H9 (cell line): Measurements from ENCODE around the gene TMEM17. TPM values are rescaled to one million over a fixed set of nuclear protein-coding genes. Genes with fewer than 3 reads are reported as not detected.

Experiments
- DNase-seq: peaks from one replicate; pipeline ENCODE4 v3.0.0-alpha.2; 2017
- H2AFZ ChIP-seq: one replicate; pipeline ENCODE4 v1.6.1; 2013; ENCODE audit warnings: mild to moderate bottlenecking, low read length, control low read depth, moderate library complexity
- H2AK5ac ChIP-seq: 2 replicates; pipeline ENCODE4 v1.6.1; 2013; ENCODE audit warnings: low read length, control low read depth, mixed read lengths; ENCODE audit not compliant: insufficient read length
- H2BK120ac ChIP-seq: one replicate; pipeline ENCODE4 v1.6.1; 2013; ENCODE audit warnings: low read depth, mild to moderate bottlenecking, low read length, control low read depth, inconsistent platforms; ENCODE audit not compliant: poor library complexity, severe bottlenecking
- H2BK12ac ChIP-seq: 2 replicates; pipeline ENCODE4 v1.6.1; 2013; ENCODE audit warnings: low read length, control low read depth, mixed read lengths, low read depth; ENCODE audit not compliant: insufficient read length
- H2BK15ac ChIP-seq: 2 replicates; pipeline ENCODE4 v1.6.1; 2013; ENCODE audit warnings: low read depth, low read length, control low read depth
- H2BK20ac ChIP-seq: one replicate; pipeline ENCODE4 v1.6.1; 2013; ENCODE audit warnings: low read depth, mild to moderate bottlenecking, low read length, control low read depth, inconsistent platforms; ENCODE audit not compliant: poor library complexity, severe bottlenecking
- H2BK5ac ChIP-seq: 2 replicates; pipeline ENCODE4 v1.6.1; 2013; ENCODE audit warnings: low read length, control low read depth, mixed read lengths; ENCODE audit not compliant: insufficient read length
- H3K14ac ChIP-seq: 2 replicates; pipeline ENCODE4 v1.6.1; 2013; ENCODE audit warnings: low read length, control low read depth; ENCODE audit not compliant: insufficient read depth
- H3K18ac ChIP-seq: 2 replicates; pipeline ENCODE4 v1.6.1; 2013; ENCODE audit warnings: low read depth, mild to moderate bottlenecking, mixed read lengths, low read length, control low read depth; ENCODE audit not compliant: insufficient read length
- H3K23ac ChIP-seq: 2 replicates; pipeline ENCODE4 v1.6.1; 2013; ENCODE audit warnings: low read length, control low read depth, mixed read lengths, low read depth; ENCODE audit not compliant: insufficient read length
- H3K23me2 ChIP-seq: 2 replicates; pipeline ENCODE4 v1.6.1; 2013; ENCODE audit warnings: low read depth, mild to moderate bottlenecking, mixed read lengths, low read length, control low read depth; ENCODE audit not compliant: insufficient read length, poor library complexity, severe bottlenecking
- H3K27ac ChIP-seq: 2 replicates; pipeline ENCODE4 v1.5.1; 2013; ENCODE audit warnings: low read length, control low read depth, mixed read lengths, low read depth; ENCODE audit not compliant: insufficient read length
- H3K27me3 ChIP-seq: 2 replicates; pipeline ENCODE4 v1.6.1; 2013; ENCODE audit warnings: low read length, control low read depth, inconsistent platforms; ENCODE audit not compliant: insufficient read depth
- H3K4ac ChIP-seq: 2 replicates; pipeline ENCODE4 v1.6.1; 2013; ENCODE audit warnings: low read depth, mild to moderate bottlenecking, control low read depth, inconsistent platforms, low read length, moderate library complexity
- H3K4me1 ChIP-seq: 2 replicates; pipeline ENCODE4 v1.6.1; 2013; ENCODE audit warnings: low read length, control low read depth, inconsistent platforms; ENCODE audit not compliant: insufficient read depth
- H3K4me2 ChIP-seq: 2 replicates; pipeline ENCODE4 v1.6.1; 2013; ENCODE audit warnings: low read length, control low read depth, mixed read lengths; ENCODE audit not compliant: insufficient read length, insufficient read depth
- H3K56ac ChIP-seq: 2 replicates; pipeline ENCODE4 v1.6.1; 2013; ENCODE audit warnings: low read depth, mild to moderate bottlenecking, mixed read lengths, low read length, control low read depth; ENCODE audit not compliant: insufficient read length
- H3K79me1 ChIP-seq: 2 replicates; pipeline ENCODE4 v1.6.1; 2013; ENCODE audit warnings: low read depth, mild to moderate bottlenecking, moderate library complexity, low read length, control low read depth, inconsistent platforms; ENCODE audit not compliant: insufficient read depth, poor library complexity, severe bottlenecking
- H3K79me2 ChIP-seq: 2 replicates; pipeline ENCODE4 v1.6.1; 2013; ENCODE audit warnings: low read length, control low read depth, inconsistent platforms; ENCODE audit not compliant: insufficient read depth
- H3K9ac ChIP-seq: 2 replicates; pipeline ENCODE4 v1.6.1; 2013; ENCODE audit warnings: low read length, control low read depth, mixed read lengths; ENCODE audit not compliant: insufficient read length; ENCODE audit errors: extremely low read depth
- H3K9me3 ChIP-seq: one replicate; pipeline ENCODE4 v1.6.1; 2013; ENCODE audit warnings: low read depth, low read length, inconsistent platforms; ENCODE audit not compliant: control insufficient read depth
- H3T11ph ChIP-seq: one replicate; pipeline ENCODE4 v1.6.1; 2013; ENCODE audit warnings: mild to moderate bottlenecking, low read length, control low read depth, inconsistent platforms
- H4K20me1 ChIP-seq: one replicate; pipeline ENCODE4 v1.6.1; 2013; ENCODE audit not compliant: control insufficient read depth, insufficient read length, insufficient read depth
- H4K5ac ChIP-seq: 2 replicates; pipeline ENCODE4 v1.6.1; 2013; ENCODE audit warnings: low read depth, mild to moderate bottlenecking, mixed read lengths, low read length, control low read depth; ENCODE audit not compliant: insufficient read length
- H4K8ac ChIP-seq: replicated peaks from 2 replicates; pipeline ENCODE4 v1.6.1; 2013; ENCODE audit warnings: low read length, control low read depth, mixed read lengths, low read depth; ENCODE audit not compliant: insufficient read length
- H4K91ac ChIP-seq: 2 replicates; pipeline ENCODE4 v1.6.1; 2013; ENCODE audit warnings: low read depth, mild to moderate bottlenecking, moderate library complexity, mixed read lengths, low read length, control low read depth; ENCODE audit not compliant: insufficient read length
- H3K27ac Mint-ChIP-seq, 3 experiments: 2 replicates in 2 of 3; 3 replicates in 1 of 3; pipeline ENCODE4 v1.8.0; 2020 to 2021; ENCODE audit warnings: mixed read lengths in 3 of 3, mild to moderate bottlenecking in 1 of 3, moderate library complexity in 1 of 3
- H3K27me3 Mint-ChIP-seq: 2 replicates; pipeline ENCODE4 v1.8.0; 2021; ENCODE audit warnings: low read depth, mild to moderate bottlenecking, moderate library complexity, mixed read lengths
- H3K36me3 Mint-ChIP-seq, 3 experiments: 2 replicates in 2 of 3; 3 replicates in 1 of 3; pipeline ENCODE4 v1.8.0; 2020 to 2021; ENCODE audit warnings: low read depth in 3 of 3, mixed read lengths in 3 of 3; ENCODE audit not compliant: insufficient read depth in 1 of 3
- H3K4me1 Mint-ChIP-seq, 2 experiments: 2 replicates each; pipeline ENCODE4 v1.8.0; 2020; ENCODE audit warnings: mixed read lengths in 2 of 2
- H3K4me3 Mint-ChIP-seq, 2 experiments: 2 replicates in 1 of 2; 3 replicates in 1 of 2; pipeline ENCODE4 v1.8.0; 2020 to 2021; ENCODE audit warnings: mild to moderate bottlenecking in 2 of 2, mixed read lengths in 2 of 2, moderate library complexity in 1 of 2
- H3K9me3 Mint-ChIP-seq, 2 experiments: 2 replicates in 1 of 2; 3 replicates in 1 of 2; pipeline ENCODE4 v1.8.0; 2020; ENCODE audit warnings: mild to moderate bottlenecking in 2 of 2, mixed read lengths in 2 of 2, moderate library complexity in 1 of 2
- WGBS: extraction: QIAGEN DNeasy Blood & Tissue Kit; methylation state at CpG from one replicate; pipeline ENCODE4 v1.1.7; 2013; ENCODE audit warnings: missing lambda C conversion rate, low lambda C conversion rate, mixed read lengths; ENCODE audit not compliant: insufficient read length; ENCODE audit errors: extremely low coverage; 5-methylcytosine and 5-hydroxymethylcytosine counted together
- total RNA-seq: library from RNA; stranded (reverse); gene quantifications from 2 replicates; pipeline ENCODE4 v1.2.1, GENCODE V29; 2021
- TF ChIP-seq, protein P1 (sequence below): fragments of 200-600 bp; sonication (generic); conservative IDR thresholded peaks from 3 replicates; pipeline ENCODE4 v1.8.0; 2021; ENCODE audit warnings: antibody characterized with exemption, mild to moderate bottlenecking

Gene TMEM17
- total RNA-seq, 1 experiment from 2014 or later: 1.3 TPM

DNA sequence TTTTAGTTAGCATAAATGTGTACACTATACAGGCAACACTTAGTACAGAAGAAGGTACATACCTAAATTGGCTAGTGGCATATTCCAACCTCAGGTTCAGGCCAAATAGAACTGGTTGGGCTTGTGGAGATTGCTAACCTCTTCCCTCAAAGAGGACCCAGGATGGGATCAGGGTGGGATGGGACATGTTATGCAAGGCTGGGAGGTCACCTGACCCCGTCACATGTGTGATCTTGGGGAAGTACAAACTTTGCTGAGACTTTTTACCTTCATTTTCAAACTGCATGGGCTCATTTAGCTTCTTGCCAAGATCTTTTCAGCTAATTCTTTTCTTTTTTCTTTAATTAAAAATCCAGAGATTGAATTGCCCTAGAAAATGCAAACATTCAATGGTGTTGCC lies 36.9 kb downstream of the TMEM17 start:
- Histone ChIP-seq H3K4me2 (no peak overlapping the region), H2BK15ac (no peak overlapping the region), H2BK120ac (no peak overlapping the region), H2AK5ac (no peak overlapping the region), H3T11ph (no peak overlapping the region), H2BK5ac (no peak overlapping the region), H3K9me3 (no peaks in the 10 kb centered on the region), H3K23ac (no peak overlapping the region), H3K9ac (no peak overlapping the region), H3K79me2 (no peaks in the 10 kb centered on the region), H3K56ac (no peak overlapping the region), H3K4me1 (peaks cover 13% of the 10 kb centered on the region; the same call in 1 of the 2 replicates), H4K91ac (no peak overlapping the region), H3K23me2 (no peaks in the 10 kb centered on the region), H4K5ac (no peak overlapping the region), H3K27ac (no peak overlapping the region), H3K14ac (no peak overlapping the region), H4K20me1 (no peaks in the 10 kb centered on the region), H3K27me3 (no peaks in the 10 kb centered on the region), H3K4ac (no peak overlapping the region), H2BK20ac (no peak overlapping the region), H2AFZ (no peak overlapping the region), H2BK12ac (no peak overlapping the region), H3K79me1 (no peaks in the 10 kb centered on the region), H3K18ac (no peak overlapping the region), H4K8ac (no peak overlapping the region)
- no CpG with 5 or more reads among the region's 1 CpG for WGBS
- no peak overlapping the region for H3K4me3 Mint-ChIP-seq
- no peak overlapping the region for H3K27ac Mint-ChIP-seq
- H3K9me3 Mint-ChIP-seq: no peaks in the 10 kb centered on the region
- H3K27me3 Mint-ChIP-seq: no peaks in the 10 kb centered on the region; the same call in none of the 2 replicates
- peaks cover 42 to 43% of the 10 kb centered on the region in 2 experiments for H3K4me1 Mint-ChIP-seq
- TF ChIP-seq, protein P1, sequence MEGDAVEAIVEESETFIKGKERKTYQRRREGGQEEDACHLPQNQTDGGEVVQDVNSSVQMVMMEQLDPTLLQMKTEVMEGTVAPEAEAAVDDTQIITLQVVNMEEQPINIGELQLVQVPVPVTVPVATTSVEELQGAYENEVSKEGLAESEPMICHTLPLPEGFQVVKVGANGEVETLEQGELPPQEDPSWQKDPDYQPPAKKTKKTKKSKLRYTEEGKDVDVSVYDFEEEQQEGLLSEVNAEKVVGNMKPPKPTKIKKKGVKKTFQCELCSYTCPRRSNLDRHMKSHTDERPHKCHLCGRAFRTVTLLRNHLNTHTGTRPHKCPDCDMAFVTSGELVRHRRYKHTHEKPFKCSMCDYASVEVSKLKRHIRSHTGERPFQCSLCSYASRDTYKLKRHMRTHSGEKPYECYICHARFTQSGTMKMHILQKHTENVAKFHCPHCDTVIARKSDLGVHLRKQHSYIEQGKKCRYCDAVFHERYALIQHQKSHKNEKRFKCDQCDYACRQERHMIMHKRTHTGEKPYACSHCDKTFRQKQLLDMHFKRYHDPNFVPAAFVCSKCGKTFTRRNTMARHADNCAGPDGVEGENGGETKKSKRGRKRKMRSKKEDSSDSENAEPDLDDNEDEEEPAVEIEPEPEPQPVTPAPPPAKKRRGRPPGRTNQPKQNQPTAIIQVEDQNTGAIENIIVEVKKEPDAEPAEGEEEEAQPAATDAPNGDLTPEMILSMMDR: no peak
- no peak for DNase-seq
- H3K36me3 Mint-ChIP-seq: peaks cover 0 to 2% (median 0%) of the 10 kb centered on the region in 3 experiments; a peak in 3 of 7 replicates
